Astrocyte (in vitro differentiated cells and primary cell): ENCODE results near the gene TLN1. TPM values are rescaled to one million over a fixed set of nuclear protein-coding genes. Genes with fewer than 3 reads are reported as not detected.

Source experiments
- DNase-seq: peaks from one replicate; pipeline ENCODE4 v3.0.0-alpha.2; 2010; ENCODE audit warnings: low read depth
- FAIRE-seq: peaks from 2 replicates; lab custom pipeline; 2011; peaks lifted over from hg19 to GRCh38; lab: Jason Lieb, UNC
- H2AFZ ChIP-seq: 2 replicates; pipeline ENCODE4 v1.6.0; 2012; ENCODE audit warnings: low read depth, low read length, inconsistent platforms
- H3K27ac ChIP-seq: 2 replicates; pipeline ENCODE4 v1.5.1; 2011; ENCODE audit warnings: low read depth, low read length, inconsistent platforms
- H3K27me3 ChIP-seq: 2 replicates; pipeline ENCODE4 v1.6.0; 2011; ENCODE audit warnings: low read length, inconsistent platforms; ENCODE audit not compliant: insufficient read depth
- H3K36me3 ChIP-seq: 2 replicates; pipeline ENCODE4 v1.5.1; 2011; ENCODE audit warnings: low read length, inconsistent platforms; ENCODE audit not compliant: insufficient read depth
- H3K4me1 ChIP-seq: 2 replicates; pipeline ENCODE4 v1.5.1; 2011; ENCODE audit warnings: low read length, inconsistent platforms; ENCODE audit not compliant: insufficient read depth
- H3K4me2 ChIP-seq: 2 replicates; pipeline ENCODE4 v1.6.0; 2012; ENCODE audit warnings: low read length, inconsistent platforms
- H3K4me3 ChIP-seq: 2 replicates; pipeline ENCODE4 v1.5.1; 2011; ENCODE audit warnings: low read depth, mild to moderate bottlenecking, low read length, inconsistent platforms; ENCODE audit not compliant: insufficient read depth
- H3K79me2 ChIP-seq: 2 replicates; pipeline ENCODE4 v1.6.0; 2012; ENCODE audit warnings: mild to moderate bottlenecking, low read length, inconsistent platforms; ENCODE audit not compliant: insufficient read depth
- H3K9ac ChIP-seq: 2 replicates; pipeline ENCODE4 v1.6.0; 2012; ENCODE audit warnings: mild to moderate bottlenecking, low read length, inconsistent platforms
- H3K9me3 ChIP-seq: 2 replicates; pipeline ENCODE4 v1.5.1; 2012; ENCODE audit warnings: low read depth, mild to moderate bottlenecking, low read length, inconsistent platforms; ENCODE audit not compliant: insufficient read depth
- H4K20me1 ChIP-seq: 2 replicates; pipeline ENCODE4 v1.6.0; 2012; ENCODE audit warnings: low read length, inconsistent platforms; ENCODE audit not compliant: insufficient read depth
- H3K27ac Mint-ChIP-seq: one replicate; pipeline ENCODE4 v1.8.0; 2021; ENCODE audit warnings: mild to moderate bottlenecking, mixed read lengths; ENCODE audit not compliant: unreplicated experiment
- H3K27me3 Mint-ChIP-seq: one replicate; pipeline ENCODE4 v1.8.0; 2021; ENCODE audit warnings: low read depth, mixed read lengths; ENCODE audit not compliant: unreplicated experiment
- H3K36me3 Mint-ChIP-seq: one replicate; pipeline ENCODE4 v1.8.0; 2021; ENCODE audit warnings: low read depth, mixed read lengths; ENCODE audit not compliant: unreplicated experiment
- H3K4me1 Mint-ChIP-seq: one replicate; pipeline ENCODE4 v1.8.0; 2021; ENCODE audit warnings: low read depth, mixed read lengths; ENCODE audit not compliant: unreplicated experiment
- H3K4me3 Mint-ChIP-seq: one replicate; pipeline ENCODE4 v1.8.0; 2021; ENCODE audit warnings: mild to moderate bottlenecking, moderate library complexity, mixed read lengths; ENCODE audit not compliant: unreplicated experiment
- H3K9me3 Mint-ChIP-seq: one replicate; pipeline ENCODE4 v1.8.0; 2021; ENCODE audit warnings: mild to moderate bottlenecking, mixed read lengths; ENCODE audit not compliant: unreplicated experiment
- CTCF ChIP-seq: IDR thresholded peaks from 2 replicates; pipeline ENCODE4 v1.5.1; 2011; ENCODE audit warnings: low read depth, mild to moderate bottlenecking, inconsistent platforms, low read length, moderate library complexity; ENCODE audit not compliant: insufficient read depth
- EZH2 ChIP-seq: IDR thresholded peaks from 2 replicates; pipeline ENCODE4 v1.6.1; 2012; ENCODE audit warnings: mild to moderate bottlenecking, low read length, inconsistent platforms; ENCODE audit not compliant: insufficient read depth
- total RNA-seq: library from RNA; stranded (reverse); gene quantifications from 2 replicates; pipeline ENCODE4 v1.2.1, GENCODE V29; 2021

Gene TLN1
- total RNA-seq, 1 donor from 2014 or later, result 525 TPM

- Histone ChIP-seq H3K9ac (peak within 1 kb of the TSS; percentile 96), H3K4me1 (peaks cover 40% of the 10 kb centered on the region), H3K79me2 (peaks cover 56% of the 10 kb centered on the region), H3K36me3 (peaks cover 33% of the 10 kb centered on the region), H3K9me3 (no peaks in the 10 kb centered on the region), H3K27me3 (no peaks in the 10 kb centered on the region), H4K20me1 (peaks cover 50% of the 10 kb centered on the region), H3K27ac (peak within 1 kb of the TSS; percentile 78), H3K4me2 (peak within 1 kb of the TSS; percentile 100), H3K4me3 (peak within 1 kb of the TSS; percentile 97), H2AFZ (no peak within 1 kb of the TSS)
- H3K9me3 Mint-ChIP-seq, result no peaks in the 10 kb centered on the region
- peak within 1 kb of the TSS; percentile 94 for H3K4me3 Mint-ChIP-seq
- H3K27ac Mint-ChIP-seq, result peak within 1 kb of the TSS; percentile 90
- H3K36me3 Mint-ChIP-seq, result peaks cover 17% of the 10 kb centered on the region
- FAIRE-seq (no peak), DNase-seq (peak; percentile 79)
- peaks cover 24% of the 10 kb centered on the region for H3K4me1 Mint-ChIP-seq
- no peaks in the 10 kb centered on the region for H3K27me3 Mint-ChIP-seq
- TF ChIP-seq CTCF, result no peak
- TF ChIP-seq EZH2, result no peak
These were observed 42.3 kb downstream of the TLN1 start, which contains the start of gene TPM2 for GRCh38 chr9:35689542-35690293. TPM2 (minus strand) TSS chr9:35689925; CDS start chr9:35689817, 108 bp downstream.

GRCh38 chr9:35688558-35689541 is 43.1 kb downstream of the TLN1 start:
- Histone ChIP-seq H3K36me3 (peaks cover 40% of the 10 kb centered on the region), H3K4me1 (peaks cover 48% of the 10 kb centered on the region), H3K9me3 (no peaks in the 10 kb centered on the region), H3K27ac (peak overlapping the region; percentile 78), H3K4me2 (peak overlapping the region; percentile 100), H3K27me3 (no peaks in the 10 kb centered on the region), H2AFZ (no peak overlapping the region), H3K9ac (peak overlapping the region; percentile 96), H4K20me1 (peaks cover 58% of the 10 kb centered on the region), H3K79me2 (peaks cover 63% of the 10 kb centered on the region), H3K4me3 (peak overlapping the region; percentile 97)
- Mint-ChIP-seq H3K27ac (peak overlapping the region; percentile 78), H3K4me3 (peak overlapping the region; percentile 94), H3K36me3 (peaks cover 22% of the 10 kb centered on the region), H3K9me3 (no peaks in the 10 kb centered on the region), H3K4me1 (peaks cover 33% of the 10 kb centered on the region), H3K27me3 (no peaks in the 10 kb centered on the region)
- DNase-seq, result peak; percentile 81
- TF ChIP-seq CTCF (no peak), EZH2 (no peak)
- peak; percentile 23 for FAIRE-seq
